K562 (cell line): ENCODE measurements around the gene LRP10. TPM values are rescaled to one million over a fixed set of nuclear protein-coding genes. Genes with fewer than 3 reads are reported as not detected.

Experiments
- COPS2 ChIP-seq: fragments of 450-650 bp; conservative IDR thresholded peaks from 2 replicates; pipeline ENCODE4 v1.6.1; 2016; ENCODE audit warnings: mild to moderate bottlenecking, moderate library complexity
- CREM ChIP-seq: IDR thresholded peaks from 2 replicates; pipeline ENCODE4 v1.6.1; 2014; ENCODE audit warnings: antibody characterized with exemption, low read depth
- ELF4 ChIP-seq: fragments of 450-650 bp; formaldehyde crosslinking; IDR thresholded peaks from 2 replicates; pipeline ENCODE4 v1.4.0; 2022; ENCODE audit warnings: missing genetic modification characterization
- KLF13 ChIP-seq: fragments of 450-650 bp; IDR thresholded peaks from 2 replicates; pipeline ENCODE4 v1.6.1; 2016; ENCODE audit warnings: missing genetic modification characterization, low read depth, mild to moderate bottlenecking, missing compliant biosample characterization, moderate library complexity, borderline replicate concordance
- POLR2AphosphoS2 ChIP-seq: IDR thresholded peaks from 2 replicates; pipeline ENCODE4 v1.6.1; 2012; ENCODE audit warnings: low read length, improper control_type of control experiment
- SAFB2 ChIP-seq: fragments of 200-400 bp; formaldehyde crosslinking; IDR thresholded peaks from 2 replicates; pipeline ENCODE4 v1.6.1; 2018; ENCODE audit warnings: borderline replicate concordance, low read length, low read depth, moderate library complexity; ENCODE audit not compliant: severe bottlenecking
- SOX6 ChIP-seq: fragments of 450-650 bp; IDR thresholded peaks from 2 replicates; pipeline ENCODE4 v1.6.1; 2014; ENCODE audit warnings: mild to moderate bottlenecking
- STAT5A ChIP-seq: IDR thresholded peaks from 2 replicates; pipeline ENCODE4 v1.6.1; 2012; ENCODE audit warnings: low read length, inconsistent platforms, borderline replicate concordance
- TCF3 ChIP-seq: sonication (generic); formaldehyde crosslinking; IDR thresholded peaks from 2 replicates; pipeline ENCODE4 v1.4.0; 2020; ENCODE audit warnings: mild to moderate bottlenecking, missing genetic modification reagents
- TEAD1 ChIP-seq, 2 experiments: fragments of 450-650 bp in 1 of 2; sonication (generic) in 1 of 2; formaldehyde crosslinking; IDR thresholded peaks; 2 replicates each; pipeline versions ENCODE4 v1.4.0 to v1.8.0; 2020 to 2022; ENCODE audit warnings: mild to moderate bottlenecking in 2 of 2, missing genetic modification reagents in 1 of 2
- ZFP36 ChIP-seq: fragments of 150-350 bp; IDR thresholded peaks from 2 replicates; pipeline ENCODE4 v1.6.1; 2018; ENCODE audit warnings: low read length, low read depth; ENCODE audit not compliant: partially characterized antibody
- ZNF263 ChIP-seq: sonication (generic); formaldehyde crosslinking; IDR thresholded peaks from 2 replicates; pipeline ENCODE4 v1.8.0; 2022; ENCODE audit warnings: mild to moderate bottlenecking, missing genetic modification reagents, borderline replicate concordance
- polyA plus RNA-seq, 8 experiments: library from polyadenylated mRNA; depleted of rRNA in 4 of 8; stranded (reverse) in 5 of 8; unstranded in 3 of 8; fragments of >200 nt; fragmentation: Nextera tagmentation in 2 of 8; fragmentation: Illumina TruSeq in 1 of 8; extraction: Ambion mirVana in 2 of 8; extraction: Trizol in 1 of 8; gene quantifications; 2 replicates each; pipeline versions ENCODE4 v1.2.1 to v1.2.3, GENCODE V29; 2011 to 2014; ENCODE audit warnings: inconsistent platforms in 1 of 8, missing spikeins in 1 of 8
- total RNA-seq, 7 experiments: library from RNA; depleted of rRNA in 6 of 7; stranded (reverse); fragments of >200 nt in 6 of 7; fragmentation: Illumina TruSeq in 2 of 7; extraction: Trizol in 2 of 7; gene quantifications; 2 replicates each; pipeline versions ENCODE4 v1.2.1 to v1.2.3, GENCODE V29; 2011 to 2021; ENCODE audit warnings: low replicate concordance in 1 of 7
- TF ChIP-seq, protein P1 (sequence below), 2 experiments: fragments of 450-650 bp in 1 of 2; sonication (generic) in 1 of 2; formaldehyde crosslinking in 1 of 2; IDR thresholded peaks; 2 replicates each; pipeline versions ENCODE4 v1.7.1 to v1.9.0; 2016 to 2022; ENCODE audit warnings: inconsistent platforms in 1 of 2, mild to moderate bottlenecking in 1 of 2, missing genetic modification reagents in 1 of 2
- TF ChIP-seq, protein P2 (sequence below): fragments of 200-800 bp; sonication (Bioruptor generic); IDR thresholded peaks from 2 replicates; pipeline ENCODE4 v1.6.1; 2017; ENCODE audit warnings: missing genetic modification characterization, missing compliant biosample characterization

LRP10 gene
- total and polyA plus RNA-seq, 9 of the 15 experiments (the other 6 are each of a cell fraction or from before 2014, with no cell fraction given): 1.3 to 45.5 (median 10.9) TPM

DNA sequence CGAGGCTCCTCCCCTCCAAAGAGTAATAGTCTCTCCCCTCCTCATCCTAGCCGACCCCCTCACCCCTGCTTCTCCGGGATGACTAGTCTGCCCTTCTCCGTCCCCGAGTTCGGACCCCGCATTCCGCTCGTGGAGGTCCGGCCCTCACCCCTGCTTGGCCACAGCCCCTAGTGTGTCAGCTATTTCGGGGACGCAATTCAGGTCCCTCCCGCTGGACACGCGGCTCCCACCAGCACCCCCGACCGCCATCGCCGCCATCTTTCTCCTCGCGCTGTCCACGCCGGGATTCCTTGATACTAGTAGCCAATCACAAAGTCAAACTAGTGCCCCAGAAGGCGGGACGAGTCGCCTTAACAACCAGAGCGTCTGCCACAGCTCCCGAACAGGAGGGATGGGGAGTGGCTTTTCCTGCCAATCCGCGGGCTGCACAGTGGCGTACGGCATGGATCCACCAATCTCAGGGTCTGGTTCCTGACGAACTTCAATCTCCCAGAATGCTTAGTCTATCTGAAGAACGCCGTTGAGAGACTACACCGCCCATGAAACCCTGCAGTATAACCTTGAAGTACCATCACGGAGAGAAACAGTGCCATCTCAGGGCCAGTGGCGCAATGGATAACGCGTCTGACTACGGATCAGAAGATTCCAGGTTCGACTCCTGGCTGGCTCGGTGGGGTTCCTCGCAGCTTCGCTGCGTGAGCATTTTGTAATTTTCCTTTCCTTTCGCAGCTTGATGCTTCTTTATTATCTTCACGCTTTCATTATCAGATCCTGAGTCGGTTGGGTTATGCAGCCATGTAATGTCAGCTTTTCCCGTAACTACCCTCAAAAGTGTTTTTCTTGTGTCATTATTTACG lies 57.8 kb downstream of the LRP10 start, which contains the start of gene PRMT5 (continued):
- TF ChIP-seq, protein P1, sequence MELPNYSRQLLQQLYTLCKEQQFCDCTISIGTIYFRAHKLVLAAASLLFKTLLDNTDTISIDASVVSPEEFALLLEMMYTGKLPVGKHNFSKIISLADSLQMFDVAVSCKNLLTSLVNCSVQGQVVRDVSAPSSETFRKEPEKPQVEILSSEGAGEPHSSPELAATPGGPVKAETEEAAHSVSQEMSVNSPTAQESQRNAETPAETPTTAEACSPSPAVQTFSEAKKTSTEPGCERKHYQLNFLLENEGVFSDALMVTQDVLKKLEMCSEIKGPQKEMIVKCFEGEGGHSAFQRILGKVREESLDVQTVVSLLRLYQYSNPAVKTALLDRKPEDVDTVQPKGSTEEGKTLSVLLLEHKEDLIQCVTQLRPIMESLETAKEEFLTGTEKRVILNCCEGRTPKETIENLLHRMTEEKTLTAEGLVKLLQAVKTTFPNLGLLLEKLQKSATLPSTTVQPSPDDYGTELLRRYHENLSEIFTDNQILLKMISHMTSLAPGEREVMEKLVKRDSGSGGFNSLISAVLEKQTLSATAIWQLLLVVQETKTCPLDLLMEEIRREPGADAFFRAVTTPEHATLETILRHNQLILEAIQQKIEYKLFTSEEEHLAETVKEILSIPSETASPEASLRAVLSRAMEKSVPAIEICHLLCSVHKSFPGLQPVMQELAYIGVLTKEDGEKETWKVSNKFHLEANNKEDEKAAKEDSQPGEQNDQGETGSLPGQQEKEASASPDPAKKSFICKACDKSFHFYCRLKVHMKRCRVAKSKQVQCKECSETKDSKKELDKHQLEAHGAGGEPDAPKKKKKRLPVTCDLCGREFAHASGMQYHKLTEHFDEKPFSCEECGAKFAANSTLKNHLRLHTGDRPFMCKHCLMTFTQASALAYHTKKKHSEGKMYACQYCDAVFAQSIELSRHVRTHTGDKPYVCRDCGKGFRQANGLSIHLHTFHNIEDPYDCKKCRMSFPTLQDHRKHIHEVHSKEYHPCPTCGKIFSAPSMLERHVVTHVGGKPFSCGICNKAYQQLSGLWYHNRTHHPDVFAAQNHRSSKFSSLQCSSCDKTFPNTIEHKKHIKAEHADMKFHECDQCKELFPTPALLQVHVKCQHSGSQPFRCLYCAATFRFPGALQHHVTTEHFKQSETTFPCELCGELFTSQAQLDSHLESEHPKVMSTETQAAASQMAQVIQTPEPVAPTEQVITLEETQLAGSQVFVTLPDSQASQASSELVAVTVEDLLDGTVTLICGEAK (IDR thresholded peaks at IDR 0.05): peak; percentile 92
- TF ChIP-seq, protein P1 (CRISPR knock-in tag; IDR thresholded peaks at IDR 0.05): no peak
- TF ChIP-seq POLR2AphosphoS2 (peak; percentile 60; the same call in 1 of the 2 replicates), SOX6 (peak; percentile 25; the same call in 1 of the 2 replicates), SAFB2 (no peak), CREM (peak; percentile 90), ELF4 (peak; percentile 61; the same call in 1 of the 2 replicates), TEAD1 (CRISPR knock-in tag; IDR thresholded peaks at IDR 0.05) (peak; percentile 79 to 93; a peak in 3 of 4 replicates), ZFP36 (peak; percentile 30), TCF3 (CRISPR knock-in tag) (0 out of 2 replicates have a peak, but pooled peaks have one; percentile 4), ZNF263 (CRISPR knock-in tag) (no peak), COPS2 (no peak), STAT5A (no peak), KLF13 (tag) (peak; percentile 80; the same call in 1 of the 2 replicates)
- TF ChIP-seq, protein P2, sequence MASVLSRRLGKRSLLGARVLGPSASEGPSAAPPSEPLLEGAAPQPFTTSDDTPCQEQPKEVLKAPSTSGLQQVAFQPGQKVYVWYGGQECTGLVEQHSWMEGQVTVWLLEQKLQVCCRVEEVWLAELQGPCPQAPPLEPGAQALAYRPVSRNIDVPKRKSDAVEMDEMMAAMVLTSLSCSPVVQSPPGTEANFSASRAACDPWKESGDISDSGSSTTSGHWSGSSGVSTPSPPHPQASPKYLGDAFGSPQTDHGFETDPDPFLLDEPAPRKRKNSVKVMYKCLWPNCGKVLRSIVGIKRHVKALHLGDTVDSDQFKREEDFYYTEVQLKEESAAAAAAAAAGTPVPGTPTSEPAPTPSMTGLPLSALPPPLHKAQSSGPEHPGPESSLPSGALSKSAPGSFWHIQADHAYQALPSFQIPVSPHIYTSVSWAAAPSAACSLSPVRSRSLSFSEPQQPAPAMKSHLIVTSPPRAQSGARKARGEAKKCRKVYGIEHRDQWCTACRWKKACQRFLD (CRISPR knock-in tag): peak; percentile 62
